Measurements from ENCODE around the gene OCRL. TPM values are rescaled to one million over a fixed set of nuclear protein-coding genes. Genes with fewer than 3 reads are reported as not detected.
"Not testable (repeated sequence)": the region's sequence is repeated elsewhere in the genome, so short reads cannot be mapped to it uniquely, and the experiment has no call there.

The OCRL gene
- total RNA-seq, 1 donor from 2014 or later = 49.8 TPM

DNA sequence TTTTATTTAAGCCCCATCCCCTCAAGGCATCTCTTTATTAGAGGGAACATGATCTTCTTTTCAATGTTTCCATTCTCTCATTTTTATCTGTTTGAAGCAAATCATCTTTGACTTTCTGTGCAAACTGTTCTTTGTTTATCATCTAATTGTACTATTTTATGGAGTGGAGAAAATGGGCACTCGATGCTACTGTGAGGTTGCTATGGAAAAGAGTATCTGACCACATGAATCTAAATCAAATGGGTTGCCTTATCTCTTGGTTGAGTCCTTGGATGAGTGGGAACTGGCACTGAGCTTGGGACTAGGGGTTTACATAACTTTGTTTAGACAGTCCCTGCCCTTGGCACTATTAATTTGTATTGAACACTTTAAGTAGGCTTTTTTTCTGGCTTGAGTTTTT is 9.1 kb downstream of the OCRL start:
- no peak overlapping the region for H3K4me3 Mint-ChIP-seq (ENCODE audit: unreplicated experiment)
- peak overlapping the region; percentile 25 for H3K27ac Mint-ChIP-seq (ENCODE audit: unreplicated experiment)

GRCh38 chrX:129553619-129554288 is 13.7 kb downstream of the OCRL start:
- H3K9me3 Mint-ChIP-seq (ENCODE audit: unreplicated experiment) = no peaks in the 10 kb centered on the region
- H3K4me3 Mint-ChIP-seq (ENCODE audit: unreplicated experiment) = no peak overlapping the region
- H3K27ac Mint-ChIP-seq (ENCODE audit: unreplicated experiment) = no peak overlapping the region
- peaks cover 7% of the 10 kb centered on the region for H3K4me1 Mint-ChIP-seq (ENCODE audit: unreplicated experiment)
- no peaks in the 10 kb centered on the region for H3K27me3 Mint-ChIP-seq (ENCODE audit: unreplicated experiment)
- TF ChIP-seq, protein P1, sequence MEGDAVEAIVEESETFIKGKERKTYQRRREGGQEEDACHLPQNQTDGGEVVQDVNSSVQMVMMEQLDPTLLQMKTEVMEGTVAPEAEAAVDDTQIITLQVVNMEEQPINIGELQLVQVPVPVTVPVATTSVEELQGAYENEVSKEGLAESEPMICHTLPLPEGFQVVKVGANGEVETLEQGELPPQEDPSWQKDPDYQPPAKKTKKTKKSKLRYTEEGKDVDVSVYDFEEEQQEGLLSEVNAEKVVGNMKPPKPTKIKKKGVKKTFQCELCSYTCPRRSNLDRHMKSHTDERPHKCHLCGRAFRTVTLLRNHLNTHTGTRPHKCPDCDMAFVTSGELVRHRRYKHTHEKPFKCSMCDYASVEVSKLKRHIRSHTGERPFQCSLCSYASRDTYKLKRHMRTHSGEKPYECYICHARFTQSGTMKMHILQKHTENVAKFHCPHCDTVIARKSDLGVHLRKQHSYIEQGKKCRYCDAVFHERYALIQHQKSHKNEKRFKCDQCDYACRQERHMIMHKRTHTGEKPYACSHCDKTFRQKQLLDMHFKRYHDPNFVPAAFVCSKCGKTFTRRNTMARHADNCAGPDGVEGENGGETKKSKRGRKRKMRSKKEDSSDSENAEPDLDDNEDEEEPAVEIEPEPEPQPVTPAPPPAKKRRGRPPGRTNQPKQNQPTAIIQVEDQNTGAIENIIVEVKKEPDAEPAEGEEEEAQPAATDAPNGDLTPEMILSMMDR (IDR thresholded peaks at IDR 0.05) = no peak
- no peak for DNase-seq (ENCODE audit: extremely low spot score, unreplicated experiment)
- H3K36me3 Mint-ChIP-seq (ENCODE audit: unreplicated experiment) = peaks cover 34% of the 10 kb centered on the region

More for the DNA sequence above, 9.1 kb downstream of the OCRL start:
- peaks cover 8% of the 10 kb centered on the region for H3K4me1 Mint-ChIP-seq (ENCODE audit: unreplicated experiment)
- no peaks in the 10 kb centered on the region for H3K27me3 Mint-ChIP-seq (ENCODE audit: unreplicated experiment)
- no peak for DNase-seq (ENCODE audit: extremely low spot score, unreplicated experiment)
- no peaks in the 10 kb centered on the region for H3K9me3 Mint-ChIP-seq (ENCODE audit: unreplicated experiment)
- H3K36me3 Mint-ChIP-seq (ENCODE audit: unreplicated experiment) = peaks cover 34% of the 10 kb centered on the region
- TF ChIP-seq, protein P1 (IDR thresholded peaks at IDR 0.05) = no peak

DNA sequence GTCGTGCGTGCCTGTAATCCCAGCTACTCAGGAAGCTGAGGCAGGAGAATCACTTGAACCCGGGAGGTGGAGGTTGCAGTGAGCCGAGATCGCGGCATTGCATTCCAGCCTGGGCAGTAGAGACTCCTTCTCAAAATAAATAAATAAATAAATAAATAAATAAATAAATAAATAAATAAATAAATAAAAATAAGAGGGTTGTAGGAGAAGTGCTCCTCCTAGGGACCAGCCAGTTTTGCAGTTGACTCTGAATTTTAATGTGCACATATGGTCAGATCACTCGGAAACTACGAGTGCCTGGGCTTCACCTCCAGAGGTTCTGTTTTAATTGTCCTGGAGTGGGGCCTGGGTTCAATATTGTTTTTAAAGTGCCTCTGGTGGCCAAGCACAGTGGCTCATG is 14.8 kb downstream of the OCRL start:
- H3K4me1 Mint-ChIP-seq (ENCODE audit: unreplicated experiment); DNase-seq (ENCODE audit: extremely low spot score, unreplicated experiment); H3K9me3 Mint-ChIP-seq (ENCODE audit: unreplicated experiment); H3K4me3 Mint-ChIP-seq (ENCODE audit: unreplicated experiment); H3K27ac Mint-ChIP-seq (ENCODE audit: unreplicated experiment); H3K27me3 Mint-ChIP-seq (ENCODE audit: unreplicated experiment): not testable (repeated sequence)
- H3K36me3 Mint-ChIP-seq (ENCODE audit: unreplicated experiment) = peaks cover 37% of the 10 kb centered on the region
- TF ChIP-seq, protein P1 (IDR thresholded peaks at IDR 0.05) = peak; percentile 18

- Mint-ChIP-seq H3K4me1 (ENCODE audit: unreplicated experiment) (no peaks in the 10 kb centered on the region), H3K4me3 (ENCODE audit: unreplicated experiment) (no peak overlapping the region), H3K27ac (ENCODE audit: unreplicated experiment) (no peak overlapping the region), H3K36me3 (ENCODE audit: unreplicated experiment) (peaks cover 50% of the 10 kb centered on the region), H3K27me3 (ENCODE audit: unreplicated experiment) (no peaks in the 10 kb centered on the region), H3K9me3 (ENCODE audit: unreplicated experiment) (no peaks in the 10 kb centered on the region)
- no peak for DNase-seq (ENCODE audit: extremely low spot score, unreplicated experiment)
- TF ChIP-seq, protein P1 (IDR thresholded peaks at IDR 0.05) = no peak
Observed at GRCh38 chrX:129556806-129557315, 16.8 kb downstream of the OCRL start.

- no peaks in the 10 kb centered on the region for H3K27me3 Mint-ChIP-seq (ENCODE audit: unreplicated experiment)
- no peaks in the 10 kb centered on the region for H3K9me3 Mint-ChIP-seq (ENCODE audit: unreplicated experiment)
- peaks cover 56% of the 10 kb centered on the region for H3K36me3 Mint-ChIP-seq (ENCODE audit: unreplicated experiment)
- no peak for DNase-seq (ENCODE audit: extremely low spot score, unreplicated experiment)
- TF ChIP-seq, protein P1 (IDR thresholded peaks at IDR 0.05) = no peak
- no peaks in the 10 kb centered on the region for H3K4me1 Mint-ChIP-seq (ENCODE audit: unreplicated experiment)
- H3K27ac Mint-ChIP-seq (ENCODE audit: unreplicated experiment) = no peak overlapping the region
- H3K4me3 Mint-ChIP-seq (ENCODE audit: unreplicated experiment) = no peak overlapping the region
Observed at GRCh38 chrX:129557844-129558480, 17.9 kb downstream of the OCRL start.

Measured in osteocyte (in vitro differentiated cells).